GM23338 (cell line): Measurements from ENCODE around the gene SERPINA6. TPM values are rescaled to one million over a fixed set of nuclear protein-coding genes. Genes with fewer than 3 reads are reported as not detected.

Experiments
- ATAC-seq: fragments of 200-7000 bp; cut with Tn5 transposase; 3 replicates; pipeline ENCODE4 v1.9.1; 2020
- DNase-seq: peaks from one replicate; pipeline ENCODE4 v3.0.0-alpha.2; 2015; ENCODE audit warnings: low spot score
- H2AFZ ChIP-seq: fragments of 200-600 bp; sonication (generic); 2 replicates; pipeline ENCODE4 v1.8.0; 2016; ENCODE audit warnings: antibody characterized with exemption, mild to moderate bottlenecking, moderate library complexity
- H3F3A ChIP-seq: fragments of 200-600 bp; sonication (generic); replicated peaks from 2 replicates; pipeline ENCODE4 v1.8.0; 2017; ENCODE audit warnings: antibody characterized with exemption, mixed run types, low read depth
- H3K27ac ChIP-seq: fragments of 200-600 bp; sonication (generic); 2 replicates; pipeline ENCODE4 v1.6.1; 2016; ENCODE audit warnings: low read depth
- H3K27me3 ChIP-seq: fragments of 200-600 bp; sonication (generic); 2 replicates; pipeline ENCODE4 v1.8.0; 2016; ENCODE audit warnings: mild to moderate bottlenecking, mixed run types, moderate library complexity; ENCODE audit not compliant: insufficient read depth
- H3K36me3 ChIP-seq: fragments of 200-600 bp; sonication (generic); 2 replicates; pipeline ENCODE4 v1.8.0; 2016; ENCODE audit warnings: mild to moderate bottlenecking; ENCODE audit not compliant: insufficient read depth
- H3K4me1 ChIP-seq: fragments of 200-600 bp; sonication (generic); 2 replicates; pipeline ENCODE4 v1.8.0; 2016; ENCODE audit warnings: mild to moderate bottlenecking, moderate library complexity; ENCODE audit not compliant: insufficient read depth
- H3K4me2 ChIP-seq: fragments of 200-600 bp; sonication (generic); 2 replicates; pipeline ENCODE4 v1.7.1; 2017; ENCODE audit warnings: mixed run types
- H3K4me3 ChIP-seq: fragments of 200-600 bp; sonication (generic); 2 replicates; pipeline ENCODE4 v1.6.1; 2016; ENCODE audit warnings: mixed run types
- H3K79me2 ChIP-seq: fragments of 200-600 bp; sonication (generic); replicated peaks from 2 replicates; pipeline ENCODE4 v1.8.0; 2017; ENCODE audit warnings: mild to moderate bottlenecking; ENCODE audit not compliant: insufficient read depth
- H3K9me2 ChIP-seq: fragments of 200-600 bp; sonication (generic); 2 replicates; pipeline ENCODE4 v1.8.0; 2017; ENCODE audit not compliant: insufficient read depth
- H4K20me1 ChIP-seq: fragments of 200-600 bp; sonication (generic); replicated peaks from 2 replicates; pipeline ENCODE4 v1.8.0; 2017; ENCODE audit warnings: mild to moderate bottlenecking; ENCODE audit not compliant: insufficient read depth
- H3K27ac Mint-ChIP-seq: 2 replicates; pipeline ENCODE4 v1.8.0; 2020; ENCODE audit warnings: inconsistent platforms, mild to moderate bottlenecking, moderate library complexity, mixed read lengths
- H3K27me3 Mint-ChIP-seq: 3 replicates; pipeline ENCODE4 v1.8.0; 2022; ENCODE audit warnings: low read depth, mild to moderate bottlenecking, moderate library complexity, mixed read lengths, inconsistent platforms; ENCODE audit not compliant: insufficient read depth, poor library complexity
- H3K36me3 Mint-ChIP-seq: 3 replicates; pipeline ENCODE4 v1.8.0; 2021; ENCODE audit warnings: low read depth, mild to moderate bottlenecking, inconsistent platforms, moderate library complexity, mixed read lengths
- H3K4me1 Mint-ChIP-seq: 3 replicates; pipeline ENCODE4 v1.8.0; 2020; ENCODE audit warnings: mild to moderate bottlenecking, inconsistent platforms, mixed read lengths
- H3K4me3 Mint-ChIP-seq: 3 replicates; pipeline ENCODE4 v1.8.0; 2021; ENCODE audit warnings: moderate library complexity, mild to moderate bottlenecking, inconsistent platforms, mixed read lengths
- H3K9me3 Mint-ChIP-seq: 3 replicates; pipeline ENCODE4 v1.8.0; 2020; ENCODE audit warnings: moderate library complexity, mild to moderate bottlenecking, inconsistent platforms, mixed read lengths
- EZH2 ChIP-seq: fragments of 200-600 bp; sonication (generic); IDR thresholded peaks from one replicate; pipeline ENCODE4 v1.8.0; 2017; ENCODE audit warnings: antibody characterized with exemption, mild to moderate bottlenecking, low read depth; ENCODE audit not compliant: unreplicated experiment
- EZH2phosphoT487 ChIP-seq: fragments of 200-600 bp; sonication (generic); IDR thresholded peaks from one replicate; pipeline ENCODE4 v1.8.1; 2018; ENCODE audit warnings: antibody characterized with exemption; ENCODE audit not compliant: unreplicated experiment
- NANOG ChIP-seq: IDR thresholded peaks from 2 replicates; pipeline ENCODE4 v1.6.1; 2016; ENCODE audit warnings: antibody characterized with exemption, borderline replicate concordance
- POLR2AphosphoS5 ChIP-seq: IDR thresholded peaks from 2 replicates; pipeline ENCODE4 v1.6.1; 2016; ENCODE audit warnings: antibody characterized with exemption, low read depth
- ZNF331 ChIP-seq: fragments of 250-450 bp; sonication (Bioruptor Pico); IDR thresholded peaks from 2 replicates; pipeline ENCODE4 v1.5.0; 2020; ENCODE audit warnings: low read depth, mild to moderate bottlenecking, moderate library complexity
- ZNF462 ChIP-seq: fragments of 250-450 bp; sonication (Bioruptor Pico); IDR thresholded peaks from 2 replicates; pipeline ENCODE4 v1.5.0; 2020; ENCODE audit warnings: mild to moderate bottlenecking, moderate library complexity
- polyA plus RNA-seq: library from polyadenylated mRNA; unstranded; fragments of >200 nt; fragmentation: Nextera tagmentation; extraction: Ambion mirVana; gene quantifications from 2 replicates; pipeline ENCODE4 v1.2.1, GENCODE V29; 2016
- total RNA-seq: library from RNA; depleted of rRNA; stranded (reverse); fragments of >200 nt; shearing (Covaris generic); gene quantifications from 2 replicates; pipeline ENCODE4 v1.2.3, GENCODE V29; 2014

SERPINA6 gene
- total and polyA plus RNA-seq, 2 experiments from 2014 or later = not detected

GRCh38 chr14:94304243-94304642 is 18.9 kb downstream of the SERPINA6 start (continued):
- TF ChIP-seq ZNF331 (CRISPR knock-in tag) = no peak
- TF ChIP-seq EZH2 = no peak
- TF ChIP-seq EZH2phosphoT487 = no peak

DNA sequence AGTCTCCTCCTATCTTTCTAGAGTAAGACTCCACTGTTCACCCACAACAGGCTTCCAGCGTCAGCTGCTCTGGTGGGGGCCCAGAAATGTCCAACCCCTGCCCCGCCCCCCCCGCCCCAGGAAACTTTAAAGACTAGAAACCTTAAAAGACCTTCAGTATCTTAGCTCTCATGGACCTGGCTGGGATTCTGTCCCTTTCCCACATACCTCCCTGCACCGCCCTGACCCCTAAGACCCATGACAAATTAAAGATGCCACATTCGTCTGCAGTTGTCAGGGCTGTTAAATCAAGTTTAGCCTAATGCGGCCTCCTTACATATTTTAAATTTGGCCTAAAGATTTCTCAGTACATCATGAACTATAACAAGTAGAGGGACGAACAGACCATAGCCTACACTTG is 20.0 kb downstream of the SERPINA6 start:
- Histone ChIP-seq H3K27ac (no peak overlapping the region), H3K79me2 (no peaks in the 10 kb centered on the region), H3K4me3 (no peak overlapping the region), H3K36me3 (no peaks in the 10 kb centered on the region), H2AFZ (no peak overlapping the region), H3K4me1 (no peaks in the 10 kb centered on the region), H3K27me3 (no peaks in the 10 kb centered on the region), H3F3A (no peaks in the 10 kb centered on the region), H3K4me2 (no peak overlapping the region), H4K20me1 (no peaks in the 10 kb centered on the region), H3K9me2 (no peaks in the 10 kb centered on the region)
- ATAC-seq = no peak
- peaks cover 9% of the 10 kb centered on the region for H3K9me3 Mint-ChIP-seq
- no peaks in the 10 kb centered on the region for H3K27me3 Mint-ChIP-seq
- TF ChIP-seq NANOG (no peak), ZNF462 (CRISPR knock-in tag) (no peak), POLR2AphosphoS5 (no peak), EZH2 (no peak)
- no peaks in the 10 kb centered on the region for H3K4me1 Mint-ChIP-seq
- no peak for DNase-seq
- H3K27ac Mint-ChIP-seq = no peak overlapping the region
- peaks cover 6% of the 10 kb centered on the region; the same call in 2 of the 3 replicates for H3K36me3 Mint-ChIP-seq
- no peak overlapping the region for H3K4me3 Mint-ChIP-seq
